Measurements from ENCODE around the gene WWTR1. TPM values are rescaled to one million over a fixed set of nuclear protein-coding genes. Genes with fewer than 3 reads are reported as not detected.
A peak's percentile ranks its signal among the peaks of the same experiment; 100 is the strongest.

WWTR1 gene
- total and polyA plus RNA-seq, 2 of the 4 experiments (the other 2 are of a cell fraction): 38.9 to 65.3 TPM

- no peak overlapping the region for H3K4ac ChIP-seq (ENCODE audit: low read depth, low read length)
- no peak overlapping the region for H2BK120ac ChIP-seq (ENCODE audit: low read depth, low read length)
- H3K9me1 ChIP-seq (ENCODE audit: insufficient read depth, low read length): peaks cover 9% of the 10 kb centered on the region
- ATAC-seq (ENCODE audit: low read depth) (no peak), DNase-seq (no peak)
- H3K27ac ChIP-seq (ENCODE audit: insufficient read depth, low read length): no peak overlapping the region
- H3K4me2 ChIP-seq (ENCODE audit: low read depth, low read length): no peak overlapping the region
- H4K8ac ChIP-seq (ENCODE audit: low read depth in 2 of 2, low read length in 2 of 2): no peak overlapping the region
- H3K18ac ChIP-seq (ENCODE audit: low read depth, low read length): no peak overlapping the region
- 0 out of 2 replicates have a peak overlapping the region, but pooled peaks have one; percentile 4 for H3K14ac ChIP-seq (replicated peaks; ENCODE audit: low read depth, low read length)
- no peak overlapping the region for H2BK5ac ChIP-seq (ENCODE audit: low read depth, low read length, poor library complexity, severe bottlenecking)
- no peak overlapping the region for H4K91ac ChIP-seq (ENCODE audit: insufficient read depth, low read depth, low read length)
- H3K9me3 ChIP-seq (ENCODE audit: control insufficient read depth, insufficient read depth, low read length): no peaks in the 10 kb centered on the region
- peaks cover 31% of the 10 kb centered on the region for H3K36me3 ChIP-seq (ENCODE audit: control insufficient read depth, insufficient read depth, low read length)
- no peak overlapping the region for H3K9ac ChIP-seq (ENCODE audit: low read depth, low read length)
- no peak overlapping the region for H3K56ac ChIP-seq (ENCODE audit: extremely low read depth, insufficient read depth, low read length)
- no peak overlapping the region for H3K4me3 ChIP-seq (ENCODE audit: insufficient read depth, low read depth, low read length)
- peaks cover 7% of the 10 kb centered on the region for H3K4me1 ChIP-seq (ENCODE audit: control insufficient read depth, insufficient read depth, low read length)
- peaks cover 72% of the 10 kb centered on the region for H4K20me1 ChIP-seq (ENCODE audit: insufficient read depth, low read length)
- H2BK15ac ChIP-seq (ENCODE audit: low read depth, low read length): no peak overlapping the region
- H2BK20ac ChIP-seq (ENCODE audit: low read depth, low read length): no peak overlapping the region
- H2AFZ ChIP-seq (replicated peaks; ENCODE audit: low read length, poor library complexity): no peak overlapping the region
- H3K27me3 ChIP-seq (ENCODE audit: control insufficient read depth, insufficient read depth, low read length): no peaks in the 10 kb centered on the region
- H2AK9ac ChIP-seq (replicated peaks; ENCODE audit: low read depth, low read length, poor library complexity): no peak overlapping the region
- CTCF ChIA-PET: interaction anchor here (0.6 to 0.9 kb wide), 2 partner anchors 48 to 186 kb away, joined by 3 to 4 read pairs; no protein-coding TSS in a partner anchor
- no peak for TF ChIP-seq BHLHE40 (IDR thresholded peaks at IDR 0.05; ENCODE audit: low read depth, low read length)
- no peak for TF ChIP-seq MAZ (IDR thresholded peaks at IDR 0.05; ENCODE audit: borderline replicate concordance, low read depth, low read length)
- TF ChIP-seq CEBPB (IDR thresholded peaks at IDR 0.05; ENCODE audit: low read depth, low read length): peak; percentile 28; the same call in 1 of the 2 replicates
- TF ChIP-seq FOS (IDR thresholded peaks at IDR 0.05; ENCODE audit: low read depth, low read length): no peak
- TF ChIP-seq RAD21 (IDR thresholded peaks at IDR 0.05; ENCODE audit: low read length): no peak
- TF ChIP-seq RFX5 (IDR thresholded peaks at IDR 0.05; ENCODE audit: low read depth, low read length): no peak
- POLR2A ChIA-PET (ENCODE audit: unreplicated experiment): interaction anchor here (0.8 kb wide), 1 partner anchor 107 kb away, joined by 3 read pairs; no protein-coding TSS in a partner anchor
- no peak overlapping the region for H3K23ac ChIP-seq (ENCODE audit: low read depth, low read length)
- BruUV-seq (replicated peaks): no TSS peak
- H3K79me1 ChIP-seq (ENCODE audit: low read depth in 1 of 2, low read length in 2 of 2): peaks cover 18 to 71% of the 10 kb centered on the region in 2 experiments
- intact Hi-C loops (cut with micrococcal nuclease): no loop called here
- peak overlapping the region; percentile 57; the same call in 1 of the 2 replicates for H2AK5ac ChIP-seq (ENCODE audit: low read depth, low read length)
- WGBS, 2 experiments (ENCODE audit: extremely low coverage in 2 of 2, insufficient read length in 1 of 2): no CpG with 5 or more reads among the region's 1 CpG
- in situ Hi-C loops (cut with MboI; ENCODE audit: low sequenced_read_pairs): no loop called here
- dilution Hi-C loops (cut with HindIII; ENCODE audit: low sequenced_read_pairs, unreplicated experiment): no loop called here
- H4K5ac ChIP-seq (ENCODE audit: low read depth, low read length): no peak overlapping the region
Measured at GRCh38 chr3:149653136-149653535, 4.7 kb downstream of the WWTR1 start.

Data from IMR-90 (cell line).